Measurements from ENCODE around the gene FLRT1.
A peak's percentile ranks its signal among the peaks of the same experiment; 100 is the strongest.

The FLRT1 gene

DNA sequence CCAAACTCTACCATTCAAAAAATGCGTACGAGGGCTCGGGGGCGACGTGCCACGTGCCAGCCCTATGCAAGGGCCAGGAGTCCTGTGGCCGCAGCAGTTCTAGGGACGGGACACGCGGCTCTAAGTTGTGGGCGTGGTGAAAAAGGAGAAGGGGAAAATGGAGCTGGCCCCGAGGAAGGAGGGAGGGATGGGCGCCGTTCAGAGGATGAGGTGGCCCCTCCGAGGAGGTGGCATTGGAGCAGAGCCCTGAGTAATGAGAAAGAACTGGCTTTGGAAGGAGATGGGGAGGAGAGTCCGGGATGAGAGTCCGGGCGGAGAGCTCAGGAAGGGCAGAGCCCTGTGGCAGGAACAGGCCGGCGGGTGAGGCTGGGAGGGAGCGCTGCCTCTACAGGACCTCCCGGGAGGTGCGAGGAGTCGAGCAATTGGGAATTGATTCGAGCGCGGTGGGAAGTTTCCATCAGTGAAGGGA, 28.5 kb upstream of the FLRT1 start:
- peak; percentile 63 for DNase-seq

DNA sequence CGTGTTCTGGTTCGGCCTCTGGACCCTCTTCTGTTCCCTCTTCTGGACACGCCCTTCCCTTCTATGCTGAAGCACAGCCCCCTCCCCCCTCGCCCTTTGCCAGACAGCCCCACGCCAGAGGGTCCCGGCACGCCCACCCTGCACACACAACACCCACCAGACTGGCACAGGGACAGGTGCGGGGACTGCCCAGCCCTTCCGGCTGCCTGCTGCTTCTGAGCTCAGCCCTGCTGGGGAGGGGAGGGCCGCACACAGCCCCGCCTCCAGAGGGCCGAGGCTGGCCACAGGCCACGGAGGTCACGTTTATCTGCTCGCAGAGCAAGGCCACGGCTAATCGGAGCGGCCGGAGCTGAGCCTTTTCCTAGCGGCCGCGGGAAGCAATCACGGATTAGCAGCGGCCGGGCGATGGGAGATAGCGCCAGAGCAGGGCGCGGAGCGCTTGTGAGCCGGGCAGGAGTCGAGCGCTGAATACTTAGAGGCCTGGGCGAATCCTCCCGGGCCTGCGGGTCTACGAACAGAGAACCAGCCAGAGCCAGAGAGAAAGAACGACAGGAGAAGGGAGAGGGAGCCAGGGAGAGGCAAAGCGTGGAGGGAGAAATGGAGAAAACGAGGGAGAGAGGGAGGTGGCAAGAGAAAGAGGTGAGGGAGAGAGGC, 28.0 kb upstream of the FLRT1 start:
- DNase-seq: peak; percentile 77

DNA sequence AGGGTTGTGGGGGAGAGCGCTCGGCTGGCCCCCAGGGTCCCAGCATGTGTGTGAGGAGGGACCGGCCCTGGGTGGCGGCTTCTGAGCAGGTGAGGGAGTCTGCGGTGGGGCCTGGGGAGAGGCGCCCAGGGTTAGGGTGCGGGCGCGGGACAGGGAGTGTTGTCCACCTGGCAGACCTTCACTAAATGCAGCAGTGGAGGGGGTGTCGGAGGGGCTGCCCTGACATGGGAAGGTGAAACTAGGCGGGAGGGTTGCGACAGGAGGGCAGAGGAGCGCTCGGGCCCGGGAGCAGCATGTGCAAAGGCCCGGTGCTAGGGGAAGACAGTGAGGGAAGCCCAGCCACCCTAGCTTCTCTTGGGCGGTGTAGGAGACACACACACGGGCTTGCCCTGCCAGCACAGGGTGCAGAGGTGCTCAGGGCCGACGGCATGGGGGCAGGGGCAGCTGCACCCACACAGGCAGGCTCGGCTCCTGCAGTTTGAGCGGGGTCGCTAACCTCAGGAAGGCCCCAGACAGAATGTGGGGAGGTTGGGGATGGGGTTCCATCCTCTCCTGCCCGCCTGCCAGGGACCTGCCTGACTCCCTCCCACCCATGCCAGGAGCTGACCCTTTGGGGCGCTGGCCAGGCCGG, 27.3 kb upstream of the FLRT1 start:
- DNase-seq: no peak

DNA sequence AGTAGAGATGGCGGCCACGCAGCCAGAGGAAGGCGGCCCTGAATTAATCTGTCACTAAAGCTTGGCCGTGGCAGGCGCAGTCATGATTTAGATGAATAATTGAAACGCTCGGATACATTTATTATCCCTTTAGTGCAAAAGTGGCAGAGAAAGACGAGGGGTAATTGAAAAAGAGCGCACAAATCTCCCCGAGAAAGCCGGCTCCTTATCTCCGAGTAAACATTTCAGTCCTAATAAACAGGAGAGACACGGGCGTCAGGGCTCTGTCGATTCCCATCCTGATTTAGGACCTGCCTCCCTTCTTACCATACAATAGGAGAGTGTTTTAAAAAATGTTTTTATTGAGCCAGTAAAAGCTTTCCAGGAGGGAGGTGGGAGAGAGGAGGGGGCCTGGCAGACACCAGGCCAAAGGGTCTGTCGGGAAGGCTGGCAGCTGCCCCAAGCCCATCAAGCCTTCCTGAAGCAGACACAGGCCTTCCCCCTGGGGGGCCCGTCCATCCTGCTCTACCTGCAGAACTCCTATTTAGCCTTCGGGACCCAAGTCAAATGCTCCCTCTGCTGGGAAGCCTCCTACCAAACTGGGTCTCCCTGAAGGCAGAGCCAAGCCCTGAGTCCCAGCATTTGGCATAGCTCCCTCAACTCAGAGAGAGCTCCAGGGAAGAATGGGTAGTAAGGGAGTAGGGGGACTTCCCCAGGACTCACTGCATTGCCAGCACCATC, 26.7 kb upstream of the FLRT1 start:
- DNase-seq: no peak

DNA sequence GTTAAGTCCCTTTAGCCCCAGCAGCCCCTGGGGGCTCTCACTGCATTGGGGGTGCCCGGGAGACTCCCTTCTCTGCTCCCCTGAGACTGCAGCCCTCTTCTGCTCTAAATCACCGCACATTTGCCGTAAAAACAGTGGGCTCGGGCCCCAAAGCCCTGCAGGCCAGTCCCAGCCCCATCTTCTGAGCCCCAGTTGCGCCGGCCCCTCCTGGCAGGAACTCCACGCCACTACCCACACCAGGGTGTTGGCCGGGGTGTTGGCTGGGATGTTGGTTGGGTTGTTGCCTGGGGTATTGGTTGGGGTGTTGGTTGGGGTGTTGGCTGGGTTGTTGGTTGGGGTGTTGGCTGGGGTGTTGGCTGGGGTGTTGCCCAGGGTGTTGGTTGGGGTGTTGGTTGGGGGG, 26.0 kb upstream of the FLRT1 start:
- no peak for DNase-seq

DNA sequence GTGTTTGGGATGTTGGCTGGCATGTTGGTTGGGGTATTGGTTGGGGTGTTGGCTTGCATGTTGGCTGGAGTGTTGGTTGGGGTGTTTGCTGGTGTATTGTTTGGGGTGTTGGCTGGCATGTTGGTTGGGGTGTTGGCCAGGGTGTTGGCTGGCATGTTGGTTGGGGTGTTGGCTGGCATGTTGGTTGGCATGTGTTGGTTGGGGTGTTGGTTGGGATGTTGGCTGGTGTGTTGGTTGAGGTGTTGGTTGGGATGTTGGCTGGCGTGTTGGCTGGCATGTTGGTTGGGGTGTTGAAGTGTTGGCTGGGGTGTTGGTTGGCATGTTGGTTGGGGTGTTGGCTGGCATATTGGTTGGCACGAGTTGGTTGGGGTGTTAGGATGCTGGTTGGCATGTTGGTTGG, 24.9 kb upstream of the FLRT1 start:
- no peak for DNase-seq

DNA sequence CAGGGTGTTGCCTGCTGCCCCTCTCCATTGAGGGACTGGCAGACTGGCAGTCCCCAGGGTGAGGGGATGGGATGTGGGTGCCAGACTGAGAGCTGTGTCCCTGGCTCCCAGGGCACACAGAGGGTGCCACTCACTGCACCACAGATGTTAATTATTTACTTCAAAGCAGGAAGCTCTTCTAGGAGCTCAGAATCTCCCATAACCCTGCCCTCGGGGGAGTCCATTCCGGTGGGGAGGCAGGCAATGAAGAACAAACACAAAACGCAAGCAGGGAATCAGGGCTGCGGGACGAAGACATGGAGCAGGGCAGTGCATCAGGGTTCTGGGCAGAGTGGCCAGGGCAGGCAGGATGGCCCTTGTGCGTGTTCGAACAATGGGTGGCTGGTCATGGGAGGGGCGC, 24.4 kb upstream of the FLRT1 start:
- DNase-seq: no peak

DNA sequence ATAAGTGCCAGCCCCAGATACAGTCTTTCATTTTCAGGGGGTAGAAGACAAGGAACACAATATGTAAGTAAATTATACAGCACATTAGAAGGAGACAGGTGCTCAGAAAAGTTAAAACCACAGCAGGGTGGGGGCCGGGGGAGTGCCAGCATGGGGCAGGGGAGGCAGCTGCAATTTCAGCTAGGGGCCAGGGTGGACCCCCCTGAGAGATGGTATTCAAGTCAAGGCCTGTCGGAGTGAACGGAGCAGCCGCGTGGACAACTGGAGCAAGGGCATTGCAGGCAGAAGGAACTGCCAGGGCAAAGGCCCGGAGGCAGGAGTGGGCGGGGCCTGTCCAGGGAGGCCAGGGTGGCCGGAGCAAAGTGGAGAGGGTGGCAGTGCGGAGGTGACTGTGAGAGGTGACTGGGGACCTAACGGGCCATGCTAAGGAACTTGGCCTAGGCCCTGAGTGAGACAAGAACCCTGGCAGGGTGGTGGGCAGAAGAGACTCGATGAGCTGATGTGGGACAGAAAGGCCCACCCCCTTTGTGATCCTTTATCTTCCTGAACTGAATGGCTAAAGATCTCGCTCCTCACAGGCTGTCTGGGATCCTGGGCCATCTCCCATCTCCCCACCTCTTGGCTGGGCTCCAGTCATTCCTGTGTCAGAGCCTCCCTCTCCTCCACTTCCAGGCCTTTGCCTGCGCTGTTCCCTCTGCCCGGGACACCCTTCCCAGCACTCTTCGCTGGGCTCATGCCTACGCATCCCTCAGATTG, 22.4 kb upstream of the FLRT1 start:
- no peak for DNase-seq

DNA sequence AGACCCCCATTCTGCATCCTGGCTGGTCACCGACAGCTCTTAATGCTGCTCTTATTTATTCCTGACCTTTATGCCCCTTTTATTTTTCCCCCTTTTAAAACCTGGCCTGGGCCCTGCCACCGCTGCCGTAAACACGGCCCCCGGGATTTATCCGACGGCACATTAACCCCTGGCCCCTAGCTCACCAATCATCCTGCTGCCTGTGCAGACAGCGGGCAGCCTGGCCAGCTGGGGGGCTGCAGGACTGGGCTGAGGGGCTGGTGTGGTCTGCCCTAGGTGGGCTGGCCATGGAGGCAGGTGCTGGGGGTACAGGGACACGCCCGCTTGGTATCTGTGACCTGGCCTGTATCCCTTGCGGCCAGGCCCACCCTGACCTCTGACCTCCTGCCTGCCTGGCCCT, 21.4 kb upstream of the FLRT1 start:
- no peak for DNase-seq

DNA sequence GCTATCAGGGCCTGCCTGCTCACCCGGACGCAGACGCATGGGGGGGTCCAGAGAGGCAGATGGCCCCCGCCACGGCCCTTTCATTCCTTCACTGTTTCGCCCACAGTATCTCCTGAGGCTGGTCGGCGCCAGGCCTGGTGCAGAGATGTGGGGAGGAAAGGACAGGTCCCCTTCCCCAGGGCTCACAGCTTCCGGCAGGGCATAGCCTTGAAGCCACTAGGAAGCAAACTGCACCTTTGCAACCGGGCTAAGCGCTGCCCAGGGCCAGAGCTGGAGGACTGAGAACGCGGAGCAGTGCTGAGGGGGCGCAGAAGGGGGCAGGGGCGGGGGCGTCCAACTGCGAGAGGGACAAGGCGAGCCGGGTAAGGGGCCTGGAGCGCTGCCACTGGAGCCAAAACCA, 20.2 kb upstream of the FLRT1 start:
- no peak for DNase-seq

DNA sequence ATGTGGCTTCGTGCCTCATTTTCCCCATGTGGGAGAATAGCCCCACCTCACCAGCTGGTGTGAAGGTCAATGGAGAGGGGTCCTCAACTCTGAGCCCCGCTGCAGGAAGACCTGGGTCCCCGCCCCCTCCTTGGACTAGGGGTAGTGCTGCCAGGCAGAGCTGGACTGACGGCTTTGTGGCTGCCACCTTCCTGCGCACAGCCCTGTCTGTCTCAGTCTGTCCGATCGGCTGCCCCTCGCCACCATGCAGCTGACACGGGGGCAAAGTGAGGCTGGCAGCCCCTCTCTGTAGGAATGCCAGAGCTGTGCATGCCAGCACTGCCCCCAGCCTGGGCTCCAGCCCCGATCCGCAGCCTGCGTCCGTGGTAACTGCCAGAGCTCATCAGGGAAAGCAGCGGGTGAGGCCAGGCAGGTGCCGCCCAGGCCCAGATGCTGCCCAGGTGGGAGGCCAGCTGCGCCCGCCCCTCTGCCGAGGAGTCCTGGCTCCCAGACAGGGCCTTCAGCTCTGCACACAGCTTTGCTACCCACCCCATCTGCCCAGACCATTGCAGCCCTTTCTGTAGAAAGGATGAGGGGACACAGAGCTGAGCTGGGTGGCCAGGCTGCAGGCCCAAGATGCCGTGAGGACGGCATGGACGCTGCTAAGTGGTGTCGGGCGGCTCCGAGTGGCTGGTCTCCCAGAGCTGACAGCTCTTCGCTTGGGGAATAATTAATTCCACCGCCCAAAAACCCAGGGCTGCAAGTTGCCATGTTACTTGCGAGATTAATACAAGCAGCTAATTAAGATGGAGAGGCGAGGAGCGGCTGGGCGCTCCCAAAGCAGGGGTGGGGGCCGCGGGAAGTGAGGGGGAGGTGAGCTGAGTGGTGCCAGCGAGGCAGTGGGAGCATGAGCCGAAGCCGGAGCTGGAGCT, 19.5 kb upstream of the FLRT1 start:
- no peak for DNase-seq

DNA sequence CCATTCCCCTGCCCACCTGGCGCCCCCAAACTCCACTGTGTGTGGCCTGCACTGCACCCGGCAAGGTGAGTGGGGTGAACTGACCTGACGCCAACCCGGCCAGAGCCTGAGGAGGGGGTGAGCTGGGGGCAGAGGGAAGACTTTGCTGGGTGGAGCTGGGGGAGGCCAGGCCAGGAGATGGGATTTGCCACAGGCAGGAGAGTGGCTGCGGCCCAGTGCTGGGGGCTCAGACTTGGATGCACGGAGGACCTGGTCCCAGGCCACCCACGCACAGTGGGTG, 17.8 kb upstream of the FLRT1 start:
- DNase-seq: no peak

DNA sequence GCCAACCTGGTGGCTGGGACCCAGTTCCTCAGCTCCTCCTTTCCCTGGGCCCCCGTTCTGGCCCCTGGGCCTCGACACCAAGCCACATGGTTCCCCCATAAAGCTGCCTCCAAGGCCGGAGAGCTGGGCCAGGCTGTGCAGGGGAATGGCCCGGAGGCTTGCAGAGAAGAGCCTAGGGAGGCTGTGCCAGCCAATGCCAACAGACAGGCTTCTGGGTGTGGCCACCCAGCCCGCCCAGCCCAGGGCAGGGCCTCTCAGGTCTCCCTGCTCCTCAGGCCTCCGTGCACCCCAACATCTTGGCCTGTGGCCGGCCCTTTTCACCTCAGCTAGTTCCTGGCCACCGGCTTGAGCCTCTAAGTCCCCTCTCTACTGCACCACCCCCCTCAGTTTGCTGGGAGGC, 17.4 kb upstream of the FLRT1 start:
- DNase-seq: no peak

DNA sequence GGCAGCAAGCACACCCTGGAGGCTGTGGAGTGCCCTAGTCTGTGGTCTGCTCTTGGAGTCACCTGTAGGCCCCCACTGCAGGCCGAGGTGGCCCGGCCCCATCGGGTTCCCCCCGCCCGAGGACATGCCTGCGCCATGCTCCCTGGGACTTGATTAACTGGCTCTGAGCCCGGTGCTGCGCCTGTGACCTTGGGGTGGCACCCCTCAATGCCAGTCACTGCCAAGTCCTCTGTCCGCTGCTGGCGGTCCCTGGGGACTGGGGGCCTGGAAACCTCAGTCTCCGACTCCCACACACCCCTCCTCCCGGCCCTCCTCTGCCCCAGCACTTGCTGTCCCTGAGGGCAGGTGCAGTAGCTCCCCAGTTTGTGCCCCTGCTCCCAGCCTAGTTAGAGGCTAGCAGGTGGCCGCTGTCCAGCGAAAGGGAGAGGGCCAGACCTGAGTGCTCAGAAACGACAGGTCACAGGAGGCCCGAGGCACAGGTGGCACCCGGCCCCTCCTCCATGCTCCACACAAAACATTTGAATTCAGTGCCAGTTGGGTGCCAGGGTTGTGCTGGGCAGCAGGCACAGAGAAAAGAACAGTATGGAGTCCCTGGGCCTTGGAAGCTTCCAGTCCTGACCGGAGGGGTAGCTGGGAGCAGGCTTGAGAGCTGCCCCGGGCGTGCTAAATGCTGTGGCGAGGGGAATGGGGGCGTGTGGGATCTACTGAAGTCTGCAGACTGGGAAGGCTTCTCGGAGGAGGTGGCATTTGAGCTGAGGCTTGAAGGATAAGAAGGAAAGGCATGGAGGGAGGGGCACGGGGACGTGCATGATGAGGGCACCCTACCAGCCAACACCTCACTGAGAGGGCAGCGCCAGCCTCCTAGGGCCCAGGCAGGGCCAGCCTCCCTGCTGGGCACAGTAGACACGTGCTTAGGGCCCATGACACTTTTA, 16.4 kb upstream of the FLRT1 start:
- DNase-seq: no peak

DNA sequence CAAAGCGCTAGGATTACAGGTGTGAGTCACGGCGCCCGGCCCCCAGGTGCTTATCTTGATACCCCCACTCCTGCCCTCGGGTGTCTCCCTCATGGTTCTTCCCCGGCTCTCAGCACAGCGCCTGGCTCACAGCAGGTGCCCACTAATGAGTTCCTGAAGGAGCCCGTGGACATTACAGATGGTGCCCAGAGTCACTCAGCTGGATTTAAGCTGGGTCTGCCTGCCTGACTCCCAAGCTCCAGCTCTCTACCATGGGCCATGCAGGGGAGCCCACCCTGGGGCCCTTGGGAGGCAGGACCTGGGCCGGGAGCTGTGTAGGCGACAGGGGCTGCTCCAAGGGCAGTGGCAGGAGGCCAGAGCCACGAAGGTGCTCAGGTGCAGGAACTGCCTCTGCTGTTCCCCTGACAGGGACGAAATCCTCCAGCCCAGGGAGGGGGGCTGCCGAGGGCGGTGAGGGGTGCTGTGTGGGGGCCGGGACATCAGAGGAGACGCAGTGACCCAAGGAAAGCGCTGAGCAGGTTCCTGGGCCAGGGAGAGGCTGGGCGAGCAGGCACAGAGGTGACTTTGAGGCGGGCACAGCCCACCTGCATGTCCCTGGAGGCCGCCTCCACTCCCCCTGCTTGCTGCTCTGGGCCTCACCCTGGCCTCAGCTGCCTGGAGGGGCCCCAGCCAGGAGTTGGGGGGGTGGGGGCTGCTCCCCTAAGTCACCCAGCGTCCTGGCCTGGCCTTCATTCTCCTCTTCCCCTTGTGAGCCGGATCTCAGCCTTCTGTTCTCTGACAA, 14.6 kb upstream of the FLRT1 start:
- DNase-seq: no peak

DNA sequence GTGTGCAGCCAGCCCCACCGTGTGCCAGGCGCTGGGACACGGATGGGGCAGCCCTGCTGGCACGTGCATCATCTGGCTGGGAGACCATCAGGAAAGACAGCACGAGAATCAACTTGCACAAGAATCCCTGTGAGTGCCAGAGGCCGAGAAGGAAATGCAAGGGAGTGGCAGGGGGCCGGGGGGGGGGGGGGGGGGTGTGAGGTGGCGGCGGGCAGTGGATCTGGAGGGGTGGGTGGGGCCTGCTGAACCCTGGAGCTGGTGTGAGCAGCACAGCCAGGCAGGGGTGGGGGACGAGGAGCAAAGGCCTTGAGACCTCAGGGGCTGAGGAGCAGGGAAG, 14.0 kb upstream of the FLRT1 start:
- DNase-seq: no peak

DNA sequence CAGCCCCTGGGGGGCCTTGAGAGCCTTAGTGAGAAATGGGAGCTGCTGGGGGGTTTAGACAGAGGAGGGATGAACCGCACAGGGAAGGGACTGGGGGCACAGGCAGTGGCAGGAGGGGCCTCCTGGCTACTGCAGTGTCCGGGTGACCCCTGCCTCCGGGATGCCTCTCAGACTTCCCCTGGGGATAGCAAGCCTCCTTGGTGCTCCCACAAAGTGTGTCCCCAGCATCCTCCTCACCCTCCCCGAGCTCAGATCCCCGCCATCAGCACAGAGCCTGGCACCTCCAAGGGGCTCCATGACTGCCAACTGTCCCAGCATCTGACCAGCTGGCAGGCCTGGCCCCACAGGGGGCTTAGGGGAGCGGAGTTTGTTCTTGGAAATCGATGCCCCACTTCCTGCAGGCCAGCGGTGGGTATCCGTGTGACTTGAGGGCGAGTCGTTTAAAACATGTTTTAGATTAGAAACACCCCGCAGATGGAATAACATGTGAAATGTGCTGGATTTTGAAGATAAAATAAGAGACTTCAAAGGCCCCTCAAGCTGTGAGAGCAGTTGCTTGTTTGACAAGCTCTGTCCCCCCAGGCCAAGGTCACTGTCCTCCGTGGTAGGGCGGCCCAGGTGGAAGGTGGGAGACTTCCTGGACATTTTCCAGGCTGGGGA, 13.5 kb upstream of the FLRT1 start:
- DNase-seq: no peak

DNA sequence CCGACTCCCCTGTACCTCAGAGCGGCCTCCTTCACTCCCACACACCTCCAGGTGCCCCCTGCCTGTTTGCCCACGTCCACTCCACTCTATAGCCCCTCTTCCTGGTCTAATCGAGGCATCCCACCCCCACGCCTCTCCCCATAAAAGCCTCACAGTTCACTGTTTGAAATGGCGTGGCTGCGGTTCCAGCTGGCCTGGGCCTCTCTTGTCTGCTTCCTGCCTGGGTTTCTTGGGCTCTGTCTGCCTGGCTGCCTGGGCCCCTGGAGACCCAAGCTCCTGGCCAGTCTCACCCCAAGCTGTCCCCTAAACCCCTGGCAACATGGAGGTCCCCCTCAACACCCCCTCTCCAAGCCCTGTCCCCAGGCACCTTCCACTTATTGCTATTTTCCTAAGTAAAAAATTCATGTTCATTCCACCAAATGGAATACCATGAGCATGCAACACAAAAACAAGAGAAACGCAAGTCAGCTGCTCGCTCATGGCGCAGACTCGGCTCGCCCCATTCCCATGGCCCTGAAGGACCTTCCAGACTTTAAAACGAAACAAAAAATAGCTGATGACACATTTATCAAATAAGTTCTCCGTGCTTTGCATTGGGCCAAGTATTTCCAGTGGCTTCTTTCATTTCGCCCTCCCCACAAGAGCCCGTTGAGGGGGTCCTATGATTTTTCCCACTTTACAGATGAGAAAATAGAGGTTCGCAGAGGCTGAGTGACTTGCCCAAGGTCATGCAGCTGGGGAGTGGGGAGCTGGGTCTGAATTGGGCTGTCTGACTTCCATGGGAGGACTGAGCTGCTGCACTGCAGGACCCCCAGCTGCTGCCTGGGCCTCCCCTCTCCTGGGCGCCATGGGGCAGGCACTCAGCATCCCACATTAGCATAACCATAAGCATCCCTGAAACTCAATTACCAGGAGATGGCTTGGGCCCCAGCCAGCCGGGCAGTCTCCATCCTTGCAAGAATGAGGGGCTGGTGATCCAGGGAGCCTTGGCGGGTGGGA, 11.7 kb upstream of the FLRT1 start:
- no peak for DNase-seq

DNA sequence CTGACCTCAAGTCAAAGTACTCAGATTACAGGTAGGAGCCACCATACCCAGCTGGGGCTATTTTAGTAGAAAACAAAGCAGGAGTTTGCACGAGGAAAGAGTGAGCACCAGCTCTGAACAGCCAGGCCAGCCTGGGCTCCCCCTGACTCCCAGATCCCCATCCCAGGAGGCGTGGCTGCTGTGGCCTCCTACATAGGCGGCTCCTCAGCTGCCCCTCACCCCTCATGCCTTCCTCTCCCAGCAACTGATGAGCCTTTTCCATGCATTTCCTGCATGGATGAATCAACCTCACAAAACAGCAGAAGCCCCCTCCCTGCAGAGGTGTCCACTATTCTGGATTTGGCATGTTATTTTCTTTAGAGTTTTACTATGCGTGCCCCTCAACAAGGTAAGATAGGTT, 10.5 kb upstream of the FLRT1 start:
- no peak for DNase-seq

Measured in right hindlimb (tissue), 1 donor.